Astrocyte of the spinal cord (primary cell): ENCODE results near the gene VWA7.

Source experiments
- DNase-seq: peaks from one replicate; pipeline ENCODE4 v3.0.0; 2011; ENCODE audit warnings: low read depth, low spot score
- H3K4me3 ChIP-seq: 2 replicates; pipeline ENCODE4 v1.5.1; 2011; ENCODE audit warnings: low read depth, mild to moderate bottlenecking, low read length, moderate library complexity
- CTCF ChIP-seq: IDR thresholded peaks from 2 replicates; pipeline ENCODE4 v1.5.1; 2012; ENCODE audit warnings: low read depth, mild to moderate bottlenecking, low read length, inconsistent platforms
- in situ Hi-C: cut with HindIII; loops from 2 replicates; pipeline ENCODE4 v1.10.0; 2017; ENCODE audit warnings: low sequenced_read_pairs

The VWA7 gene

GRCh38 chr6:31723245-31723979 lies 53.7 kb downstream of the VWA7 start, which contains the start of gene MPIG6B:
MPIG6B (plus strand) TSS chr6:31723373; CDS start chr6:31723384, 11 bp downstream.
- TF ChIP-seq CTCF, result no peak
- H3K4me3 ChIP-seq, result no peak within 1 kb of the TSS
- no peak for DNase-seq
- in situ Hi-C loops, result no loop called here

- in situ Hi-C loops, result no loop called here
- no peak for DNase-seq
Measured at GRCh38 chr6:31722173-31722572, 55.0 kb downstream of the VWA7 start.

GRCh38 chr6:31721351-31722020 lies 55.6 kb downstream of the VWA7 start, which contains the start of gene LY6G6C:
LY6G6C (minus strand) TSS chr6:31721746; CDS start chr6:31721679, 67 bp downstream.
- H3K4me3 ChIP-seq, result no peak within 1 kb of the TSS
- no peak for TF ChIP-seq CTCF
- in situ Hi-C loops, result no loop called here
- no peak for DNase-seq

More at GRCh38 chr6:31722173-31722572, 55.0 kb downstream of the VWA7 start:
- no peak overlapping the region for H3K4me3 ChIP-seq
- no peak for TF ChIP-seq CTCF

GRCh38 chr6:31720196-31720770 lies 56.8 kb downstream of the VWA7 start:
- TF ChIP-seq CTCF, result no peak
- in situ Hi-C loops, result no loop called here
- no peak overlapping the region for H3K4me3 ChIP-seq
- no peak for DNase-seq

GRCh38 chr6:31719001-31719400 lies 58.1 kb downstream of the VWA7 start:
- in situ Hi-C loops, result no loop called here
- no peak for DNase-seq
- no peak for TF ChIP-seq CTCF
- no peak overlapping the region for H3K4me3 ChIP-seq

GRCh38 chr6:31718265-31718664 lies 58.9 kb downstream of the VWA7 start:
- TF ChIP-seq CTCF, result no peak
- in situ Hi-C loops, result no loop called here
- no peak overlapping the region for H3K4me3 ChIP-seq
- DNase-seq, result no peak
